GM19351 (cell line): ENCODE data around the gene PRSS3.
"Not testable (repeated sequence)": the region's sequence is repeated elsewhere in the genome, so short reads cannot be mapped to it uniquely, and the experiment has no call there.

Experiments
- ATAC-seq: cut with Tn5 transposase; IDR thresholded peaks from one replicate; pipeline ENCODE4 v1.9.1; 2021; ENCODE audit warnings: mild to moderate bottlenecking, moderate library complexity; ENCODE audit not compliant: unreplicated experiment

PRSS3 gene

GRCh38 chr9:33785914-33786313 lies 9.4 kb upstream of the PRSS3 start:
- ATAC-seq = no peak

- no peak for ATAC-seq
These were observed 8.7 kb upstream of the PRSS3 start for GRCh38 chr9:33786681-33787080.

- no peak for ATAC-seq
These were observed 7.5 kb upstream of the PRSS3 start for GRCh38 chr9:33787839-33788238.

- not testable (repeated sequence) for ATAC-seq
These were observed 5.9 kb upstream of the PRSS3 start for GRCh38 chr9:33789429-33789828.

- no peak for ATAC-seq
These were observed 4.2 kb upstream of the PRSS3 start for GRCh38 chr9:33791117-33791516.

- ATAC-seq = not testable (repeated sequence)
These were observed 1.9 kb upstream of the PRSS3 start for GRCh38 chr9:33793496-33793895.

GRCh38 chr9:33794560-33794959 lies 801 bp upstream of the PRSS3 start:
- no peak for ATAC-seq

GRCh38 chr9:33795819-33796218 lies 458 bp downstream of the PRSS3 start:
- no peak for ATAC-seq

GRCh38 chr9:33796679-33797078 lies 1.3 kb downstream of the PRSS3 start:
- ATAC-seq = not testable (repeated sequence)

GRCh38 chr9:33797837-33798236 lies 2.5 kb downstream of the PRSS3 start:
- no peak for ATAC-seq

GRCh38 chr9:33798545-33798944 lies 3.2 kb downstream of the PRSS3 start:
- no peak for ATAC-seq

GRCh38 chr9:33799928-33800704 lies 4.8 kb downstream of the PRSS3 start:
- ATAC-seq = no peak

GRCh38 chr9:33800886-33801285 lies 5.5 kb downstream of the PRSS3 start:
- ATAC-seq = no peak

GRCh38 chr9:33801943-33802500 lies 6.7 kb downstream of the PRSS3 start:
- ATAC-seq = not testable (repeated sequence)

GRCh38 chr9:33804196-33804595 lies 8.8 kb downstream of the PRSS3 start:
- not testable (repeated sequence) for ATAC-seq

- ATAC-seq = not testable (repeated sequence)
These were observed 11.8 kb downstream of the PRSS3 start for GRCh38 chr9:33807156-33807555.

GRCh38 chr9:33808979-33809322 lies 13.6 kb downstream of the PRSS3 start:
- ATAC-seq = not testable (repeated sequence)

- no peak for ATAC-seq
These were observed 14.1 kb downstream of the PRSS3 start for GRCh38 chr9:33809506-33809905.

- no peak for ATAC-seq
These were observed 18.6 kb downstream of the PRSS3 start for GRCh38 chr9:33813712-33814641.

- no peak for ATAC-seq
These were observed 20.4 kb downstream of the PRSS3 start for GRCh38 chr9:33815781-33816180.
